ENCODE measurements around the gene SLC41A3.

Gene SLC41A3

DNA sequence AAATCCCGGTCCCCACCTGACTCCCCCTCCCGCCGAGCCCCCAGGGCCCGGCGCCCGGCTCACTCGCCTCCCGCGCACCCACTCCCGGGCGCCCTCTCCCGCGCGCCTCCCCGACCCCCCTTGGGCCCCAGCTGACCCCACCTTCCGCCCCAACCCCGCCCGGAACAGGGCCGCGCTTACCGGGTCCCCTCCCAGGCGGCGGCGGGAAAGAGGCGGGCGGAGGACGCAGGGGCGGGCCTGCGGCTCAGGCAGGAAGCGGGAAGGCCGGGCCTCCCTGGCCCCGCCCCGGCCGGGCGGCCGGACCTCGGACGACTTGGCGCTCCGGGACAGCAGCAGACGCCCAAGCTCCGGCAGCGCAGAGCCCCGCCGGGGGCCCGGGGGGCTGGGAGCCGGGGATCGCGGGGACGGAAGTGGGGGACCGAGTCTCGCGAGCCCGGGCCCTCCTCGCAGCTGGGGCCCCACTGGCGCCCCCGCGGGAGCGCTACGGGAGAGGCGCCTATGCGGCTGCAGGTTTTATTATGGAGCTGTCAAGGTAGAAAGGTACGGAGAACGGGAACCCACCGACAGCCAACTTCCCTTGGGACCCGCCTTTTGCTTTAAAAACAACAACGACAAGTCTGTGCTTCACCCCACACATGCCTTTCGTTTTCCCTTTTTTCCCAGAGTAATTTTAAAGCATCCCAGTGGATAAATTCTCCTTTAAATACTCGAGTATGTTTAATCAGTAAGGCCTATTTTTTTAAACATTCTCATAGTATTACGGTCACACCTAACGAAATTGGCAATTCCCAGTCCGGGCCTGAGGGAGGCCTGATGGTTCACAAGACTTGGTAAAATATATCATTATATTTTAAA is at the start of gene SLC41A3:
TSS of gene SLC41A3 (minus strand) at position 212 of the 855 bp plus-strand sequence. CDS start 15,905 bp downstream, outside the sequence.
- DNase-seq = peak; percentile 77

DNA sequence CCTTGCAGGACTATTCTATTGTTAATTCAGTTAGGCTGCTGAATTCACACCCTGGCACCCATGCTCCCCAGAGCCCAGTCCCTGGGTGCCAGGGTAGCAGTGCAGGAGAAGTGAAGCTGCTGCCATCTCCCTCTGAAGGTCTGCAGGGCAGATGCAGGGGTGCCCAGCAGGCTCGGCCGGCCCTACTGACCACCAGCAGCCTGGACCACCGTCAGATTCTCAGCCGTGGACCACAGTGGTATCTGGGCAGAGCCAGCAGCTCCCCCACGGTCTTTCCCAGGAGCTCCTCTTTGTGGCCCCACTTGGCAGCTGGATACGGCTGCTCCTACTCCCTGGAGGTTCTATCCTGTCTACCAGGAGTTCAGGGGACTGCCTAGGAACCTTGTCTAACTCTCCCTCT is 49.7 kb upstream of the SLC41A3 start:
- DNase-seq = no peak

GRCh38 chr3:126132751-126133511 is 49.0 kb upstream of the SLC41A3 start:
- no peak for DNase-seq

DNA sequence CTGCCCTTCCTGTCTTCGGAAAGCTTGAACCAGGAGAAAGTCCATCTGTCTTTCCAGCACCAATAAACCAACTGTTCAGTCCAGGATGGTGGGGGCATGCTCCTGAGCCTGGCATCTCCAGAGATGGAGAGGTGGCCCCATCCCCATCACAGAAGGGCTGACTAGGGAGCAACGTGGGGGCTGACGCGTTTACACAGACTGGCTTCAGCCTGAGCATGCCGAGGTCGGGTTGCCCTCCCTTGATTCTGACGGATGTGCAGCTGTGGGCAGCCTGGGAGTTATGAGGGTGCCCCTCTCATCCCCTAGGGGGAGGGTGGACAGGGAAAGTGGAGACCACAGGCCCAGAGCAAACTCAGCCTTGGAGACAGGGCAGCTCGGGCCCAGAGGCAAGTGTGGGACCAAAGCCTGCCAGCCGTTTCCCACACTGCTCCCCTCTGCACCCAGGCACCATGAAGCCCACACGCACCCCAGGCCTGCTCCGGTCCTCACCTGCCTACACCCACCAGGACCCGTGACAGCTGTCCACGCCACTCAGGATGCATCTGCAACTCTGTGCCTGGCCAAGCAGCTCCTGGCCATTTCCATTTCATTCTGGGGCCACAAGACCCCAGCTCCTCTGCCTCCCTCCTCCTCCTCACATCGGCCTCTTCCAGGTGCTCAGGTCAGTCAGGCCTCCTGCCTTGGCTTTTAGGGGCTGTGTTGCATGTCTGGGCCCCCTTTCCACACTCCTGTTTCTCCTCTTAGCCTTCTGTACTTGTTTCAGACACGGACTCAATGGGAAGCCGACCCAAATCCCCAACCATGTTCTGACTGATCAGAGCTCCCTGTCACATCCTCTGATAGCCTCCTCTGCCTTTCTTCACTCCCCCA is 48.2 kb upstream of the SLC41A3 start:
- no peak for DNase-seq

DNA sequence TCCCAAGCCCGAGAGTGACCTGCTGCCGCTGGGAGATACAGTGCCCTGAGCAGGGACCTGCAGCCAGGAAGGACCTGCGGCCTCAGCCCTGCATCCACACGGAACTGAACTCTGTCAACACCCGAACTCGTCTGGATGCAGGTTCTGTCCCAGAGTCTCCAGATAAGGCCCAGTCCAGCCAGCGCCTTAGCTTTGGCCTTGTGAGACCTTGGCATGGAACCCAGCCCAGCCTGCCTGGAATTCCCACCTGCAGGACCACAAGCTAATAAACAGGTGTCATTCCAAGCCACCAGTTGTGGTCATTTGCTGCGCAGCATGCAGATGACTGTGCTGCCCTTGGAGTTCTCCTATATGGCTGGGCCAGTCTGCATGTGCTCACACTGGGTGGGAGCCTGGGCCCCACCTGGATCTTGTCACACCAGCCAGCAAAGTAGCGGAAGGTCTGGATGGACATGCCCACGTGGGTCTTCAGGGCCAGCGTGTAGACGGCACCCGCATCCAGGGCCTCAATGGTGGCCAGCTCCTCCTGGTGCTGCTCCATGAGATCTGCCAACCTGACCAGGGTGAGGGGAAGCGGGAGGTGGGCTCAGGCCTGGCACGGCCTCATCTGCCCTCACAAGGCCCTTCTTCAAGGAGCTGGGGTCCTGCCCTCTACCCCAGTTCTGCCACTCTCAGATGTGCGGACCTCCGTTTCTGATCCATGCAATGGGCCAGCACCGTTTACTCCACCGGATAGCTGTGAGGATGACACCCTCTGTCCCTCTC is 47.2 kb upstream of the SLC41A3 start:
- DNase-seq = no peak

GRCh38 chr3:126130081-126130855 is 46.3 kb upstream of the SLC41A3 start:
- DNase-seq = no peak

DNA sequence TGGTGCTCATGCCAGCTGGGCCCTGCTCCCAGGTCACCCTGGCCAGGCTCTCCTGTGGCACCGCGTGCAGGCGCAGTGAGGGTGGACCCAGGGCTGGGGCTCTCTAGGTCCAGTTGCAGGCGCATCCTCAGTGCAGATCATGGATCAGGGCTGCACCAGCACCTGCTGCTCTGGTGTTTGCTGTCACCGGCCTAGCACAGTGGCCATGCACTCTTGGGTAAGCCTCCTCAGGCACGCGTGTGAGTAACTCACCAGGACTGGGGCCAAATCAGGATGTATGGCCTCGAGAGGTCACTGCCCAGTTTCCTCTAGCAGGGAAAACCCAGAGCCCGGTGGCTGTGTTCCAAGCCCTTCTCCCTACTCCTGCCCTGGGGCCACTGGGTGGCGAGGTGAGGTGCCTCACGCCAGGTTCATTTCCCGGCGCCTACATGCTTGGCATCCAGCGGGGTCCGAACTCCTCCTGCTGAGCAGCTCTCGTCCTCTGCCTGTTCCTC is 45.5 kb upstream of the SLC41A3 start:
- DNase-seq = no peak

DNA sequence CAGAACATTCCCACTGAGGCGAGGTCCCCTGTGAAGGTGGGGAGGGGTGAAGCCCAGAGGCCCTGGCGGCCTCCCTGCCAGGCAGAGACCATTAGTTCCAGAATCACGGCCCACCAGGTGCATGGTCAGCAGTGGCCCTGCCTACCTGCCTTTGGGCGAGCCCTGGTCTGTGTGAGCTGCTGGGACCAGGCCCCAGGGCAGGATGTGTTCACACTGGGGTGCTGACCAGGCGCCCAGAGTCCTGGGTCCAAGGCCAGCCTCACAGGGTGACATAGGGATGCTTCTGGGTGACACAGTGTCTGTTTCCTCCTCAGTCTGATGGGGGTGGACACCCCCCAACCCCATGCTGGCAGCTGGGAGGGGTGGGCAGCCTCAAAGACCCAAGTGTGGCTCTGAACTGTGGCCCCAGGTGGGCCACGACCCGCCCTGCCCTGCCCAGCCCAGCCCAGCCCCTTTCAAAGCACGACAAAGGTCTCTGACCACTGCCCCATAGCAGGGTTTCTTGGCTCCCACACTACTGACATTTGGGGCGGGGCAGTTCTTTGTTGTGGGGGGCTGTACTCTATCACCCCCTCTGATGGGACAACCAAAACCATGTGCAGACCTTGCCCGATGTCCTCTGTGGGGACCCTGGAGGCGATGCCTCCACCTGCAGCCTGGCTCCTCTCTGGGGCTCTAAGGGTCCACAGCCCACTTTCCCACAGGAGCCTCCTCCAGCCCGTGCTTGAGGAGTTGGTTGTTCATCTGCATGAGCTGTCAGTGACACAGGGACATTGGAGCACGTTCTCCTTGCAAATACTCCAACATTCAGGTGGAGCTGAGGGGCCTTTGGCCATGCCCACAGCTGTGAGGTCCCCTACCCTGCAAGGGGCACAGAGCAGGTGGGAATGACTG is 44.8 kb upstream of the SLC41A3 start:
- DNase-seq = no peak

GRCh38 chr3:126127904-126128303 is 44.0 kb upstream of the SLC41A3 start:
- no peak for DNase-seq

DNA sequence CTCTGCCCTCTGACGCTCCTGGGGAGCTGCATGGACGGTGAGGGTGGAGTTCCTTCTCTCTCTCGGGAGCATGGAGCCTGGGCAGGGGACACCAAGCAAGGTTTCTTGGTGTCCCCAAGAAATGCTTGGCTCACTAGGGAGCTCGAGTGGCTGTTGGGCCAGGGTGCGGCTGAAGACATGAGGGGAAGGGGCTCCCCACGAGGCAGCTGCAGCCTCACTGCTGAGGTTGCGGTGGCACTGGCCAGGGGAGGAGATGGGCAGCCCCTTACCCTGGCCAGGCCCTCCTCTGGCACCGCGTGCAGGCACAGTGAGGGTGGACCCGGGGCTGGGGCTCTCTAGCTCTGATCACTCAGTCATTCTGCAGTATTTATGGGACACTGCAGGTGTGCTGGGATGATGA is 43.5 kb upstream of the SLC41A3 start:
- no peak for DNase-seq

- DNase-seq = no peak
These were observed 43.0 kb upstream of the SLC41A3 start for GRCh38 chr3:126126811-126127431.

GRCh38 chr3:126126286-126126685 is 42.4 kb upstream of the SLC41A3 start:
- DNase-seq = no peak

DNA sequence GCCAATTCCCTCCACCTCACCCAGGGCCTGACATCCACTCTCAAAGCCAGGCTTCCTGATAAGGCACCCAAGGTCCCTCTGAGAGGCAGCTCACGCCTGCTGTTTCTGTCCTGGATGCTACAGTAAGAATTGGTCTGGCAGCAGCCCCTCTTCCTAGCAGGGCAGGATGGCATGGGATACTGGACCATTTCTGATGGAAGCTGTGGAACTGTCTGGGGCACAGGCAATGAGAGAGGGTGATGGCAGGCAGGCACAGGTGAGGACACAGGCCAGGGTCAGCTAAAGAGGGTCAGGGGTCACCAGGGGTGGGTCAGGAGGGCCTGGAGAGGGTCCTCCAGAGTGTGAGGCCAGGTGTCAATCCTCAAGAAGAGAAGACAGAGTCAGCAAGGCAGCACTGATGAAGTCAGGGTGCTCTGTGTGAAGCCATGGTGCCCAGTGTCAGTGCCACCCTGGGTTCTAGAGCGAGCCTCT is 41.9 kb upstream of the SLC41A3 start:
- no peak for DNase-seq

GRCh38 chr3:126125341-126125740 is 41.4 kb upstream of the SLC41A3 start:
- DNase-seq = no peak

- DNase-seq = no peak
These were observed 41.0 kb upstream of the SLC41A3 start for GRCh38 chr3:126124896-126125295.

DNA sequence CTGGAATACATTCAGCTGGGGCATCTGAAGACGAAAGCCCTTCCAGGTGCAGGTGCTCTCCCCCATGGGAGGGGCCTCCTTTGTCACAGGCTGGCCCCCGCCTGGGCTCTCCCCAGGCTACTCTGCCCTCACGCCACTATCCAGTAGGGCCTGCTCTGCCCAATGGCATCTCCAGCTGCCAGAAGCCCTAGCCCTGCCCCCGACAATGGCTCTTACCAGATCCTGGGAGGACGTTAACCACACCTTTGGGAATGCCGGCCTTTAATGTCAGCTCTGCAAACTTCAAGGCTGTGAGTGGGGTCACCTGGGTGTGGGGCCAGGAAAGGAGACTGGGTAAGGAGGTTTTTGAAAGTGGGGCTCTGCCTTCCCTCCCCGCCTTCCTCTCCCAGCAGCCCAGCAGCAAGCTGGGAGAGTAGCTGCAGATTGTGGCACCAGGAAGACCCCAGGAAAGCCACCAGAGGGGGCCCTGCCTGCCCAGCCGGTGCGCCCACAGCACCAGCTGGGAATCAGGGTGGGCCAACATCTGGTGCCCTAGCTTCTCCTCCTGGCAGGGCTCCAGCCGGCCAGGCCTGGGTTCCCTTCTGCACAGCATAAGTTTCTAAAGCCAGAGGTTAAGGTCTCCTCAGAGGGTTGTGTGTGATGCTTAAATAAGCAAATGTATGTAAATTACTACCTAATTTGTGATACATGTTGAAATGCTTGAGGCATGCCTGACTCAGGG is 40.4 kb upstream of the SLC41A3 start:
- no peak for DNase-seq

DNA sequence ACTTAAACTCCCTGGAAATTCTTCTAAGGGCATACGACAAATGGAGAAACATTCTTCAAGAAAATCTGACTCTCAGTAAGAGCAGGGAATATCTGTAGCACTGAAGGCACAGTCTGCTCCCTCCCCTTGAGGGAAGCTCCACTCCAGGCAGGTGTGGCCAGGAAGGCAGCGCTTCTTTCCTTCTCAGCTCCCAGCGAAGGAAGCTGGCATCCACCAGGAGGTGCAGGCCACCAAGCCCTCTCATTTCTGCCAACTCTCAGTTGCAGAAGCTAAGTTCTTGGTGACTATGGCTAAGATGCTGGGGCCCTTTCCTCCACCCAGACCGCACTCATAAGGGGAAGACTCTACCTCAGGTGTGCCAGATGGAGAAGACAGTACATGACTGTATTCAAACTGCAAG is 37.7 kb upstream of the SLC41A3 start:
- no peak for DNase-seq

DNA sequence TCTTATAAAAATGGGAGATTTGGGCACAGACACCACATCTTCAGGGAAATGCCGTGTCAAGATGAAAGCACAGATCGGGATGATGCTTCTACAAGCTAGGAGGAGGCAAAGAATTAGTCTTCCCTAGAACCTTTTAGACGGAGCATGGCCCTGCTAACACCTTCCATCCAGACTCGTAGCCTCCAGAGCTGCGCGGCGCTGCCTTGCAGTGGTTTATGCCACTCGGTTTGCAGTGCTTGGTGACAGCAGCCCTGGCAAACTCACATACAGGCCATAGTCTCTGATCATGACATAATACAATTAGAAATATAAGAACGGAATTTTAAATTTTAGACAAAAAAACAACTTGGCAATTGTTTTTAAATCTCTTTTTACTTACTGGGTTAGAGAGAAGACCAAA is 37.1 kb upstream of the SLC41A3 start:
- DNase-seq = no peak

GRCh38 chr3:126119976-126120375 is 36.1 kb upstream of the SLC41A3 start:
- DNase-seq = no peak

Measured in DMS79 treated with DMSO at 0.1 percent for 48 hours (cell line).